GM21447 (cell line): ENCODE data around the gene MAPRE3.

Source experiments
- ATAC-seq: cut with Tn5 transposase; IDR thresholded peaks from one replicate; pipeline ENCODE4 v1.9.1; 2021; ENCODE audit not compliant: unreplicated experiment

Gene MAPRE3

GRCh38 chr2:26982102-26982742 is 11.8 kb downstream of the MAPRE3 start:
- ATAC-seq: no peak

GRCh38 chr2:26983746-26984145 is 13.3 kb downstream of the MAPRE3 start:
- no peak for ATAC-seq

- ATAC-seq: no peak
These were observed 15.4 kb downstream of the MAPRE3 start for GRCh38 chr2:26985807-26986206.

- no peak for ATAC-seq
These were observed 16.1 kb downstream of the MAPRE3 start for GRCh38 chr2:26986576-26986975.

- no peak for ATAC-seq
These were observed 17.8 kb downstream of the MAPRE3 start for GRCh38 chr2:26988058-26988860.

- ATAC-seq: no peak
These were observed 18.7 kb downstream of the MAPRE3 start for GRCh38 chr2:26989156-26989555.

GRCh38 chr2:26991717-26992116 is 21.3 kb downstream of the MAPRE3 start:
- ATAC-seq: no peak

GRCh38 chr2:26993768-26994167 is 23.3 kb downstream of the MAPRE3 start:
- no peak for ATAC-seq

- no peak for ATAC-seq
These were observed 24.5 kb downstream of the MAPRE3 start for GRCh38 chr2:26994983-26995382.

GRCh38 chr2:26997394-26997793 is 27.0 kb downstream of the MAPRE3 start:
- no peak for ATAC-seq

- no peak for ATAC-seq
These were observed 27.9 kb downstream of the MAPRE3 start for GRCh38 chr2:26998323-26998722.

GRCh38 chr2:27000228-27000627 is 29.8 kb downstream of the MAPRE3 start:
- no peak for ATAC-seq

- ATAC-seq: no peak
These were observed 30.6 kb downstream of the MAPRE3 start for GRCh38 chr2:27000995-27001394.

GRCh38 chr2:27001950-27002349 is 31.5 kb downstream of the MAPRE3 start:
- ATAC-seq: no peak

GRCh38 chr2:27003007-27003406 is 32.6 kb downstream of the MAPRE3 start:
- no peak for ATAC-seq

GRCh38 chr2:27003857-27004256 is 33.4 kb downstream of the MAPRE3 start:
- ATAC-seq: no peak

GRCh38 chr2:27006602-27007415 is 36.4 kb downstream of the MAPRE3 start:
- no peak for ATAC-seq

GRCh38 chr2:27007416-27008374 is 37.3 kb downstream of the MAPRE3 start:
- ATAC-seq: no peak

GRCh38 chr2:27008678-27009077 is 38.2 kb downstream of the MAPRE3 start:
- no peak for ATAC-seq

GRCh38 chr2:27009083-27009482 is 38.6 kb downstream of the MAPRE3 start:
- no peak for ATAC-seq

- ATAC-seq: no peak
These were observed 39.3 kb downstream of the MAPRE3 start for GRCh38 chr2:27009716-27010115.
